IMR-90 (cell line): ENCODE measurements around the gene PARP14. TPM values are rescaled to one million over a fixed set of nuclear protein-coding genes. Genes with fewer than 3 reads are reported as not detected.

ENCODE experiments used
- ATAC-seq: fragments of 200-7000 bp; cut with Tn5 transposase; 2 replicates; pipeline ENCODE4 v1.9.1; 2020; ENCODE audit warnings: low read depth, mild to moderate bottlenecking, moderate library complexity
- Bru-seq: library from RNA; stranded (reverse); fragments of 400-500 nt; gene quantifications from one replicate; lab custom pipeline; 2021; lab: Mats Ljungman, UMichigan
- BruChase-seq, 2 experiments: library from RNA; stranded (reverse); fragments of 400-500 nt; gene quantifications; one replicate each; lab custom pipeline; 2021; lab: Mats Ljungman, UMichigan
- BruUV-seq: library from RNA; stranded (reverse); fragments of 400-500 nt; replicated peaks from 2 replicates; lab custom pipeline; 2021; lab: Mats Ljungman, UMichigan
- CTCF ChIA-PET: fragments of 300-600 bp; formaldehyde crosslinking; extraction: SDS; loops from one replicate; lab custom pipeline; 2021; ENCODE audit warnings: antibody characterized with exemption; lab: Yijun Ruan, JAX
- POLR2A ChIA-PET: fragments of 300-600 bp; sonication (Branson Sonifier 250); formaldehyde crosslinking; loops from one replicate; lab custom pipeline; 2022; ENCODE audit warnings: antibody characterized with exemption; ENCODE audit not compliant: unreplicated experiment; lab: Charles Lee
- DNase-seq: peaks from one replicate; pipeline ENCODE4 v3.0.0; 2013
- H2AFZ ChIP-seq: replicated peaks from 2 replicates; pipeline ENCODE3; 2013; ENCODE audit warnings: low read length, mild to moderate bottlenecking; ENCODE audit not compliant: poor library complexity
- H2AK5ac ChIP-seq: 2 replicates; pipeline ENCODE4 v1.6.1; 2013; ENCODE audit warnings: low read depth, low read length, inconsistent platforms
- H2AK9ac ChIP-seq: replicated peaks from 2 replicates; pipeline ENCODE3; 2013; ENCODE audit warnings: mild to moderate bottlenecking, low read depth, low read length, moderate library complexity; ENCODE audit not compliant: poor library complexity
- H2BK120ac ChIP-seq: 2 replicates; pipeline ENCODE4 v1.6.1; 2013; ENCODE audit warnings: low read depth, low read length, inconsistent platforms
- H2BK15ac ChIP-seq: 3 replicates; pipeline ENCODE4 v1.6.1; 2013; ENCODE audit warnings: low read depth, low read length, inconsistent platforms
- H2BK20ac ChIP-seq: 2 replicates; pipeline ENCODE4 v1.6.1; 2013; ENCODE audit warnings: low read depth, mild to moderate bottlenecking, inconsistent platforms, low read length, moderate library complexity
- H2BK5ac ChIP-seq: 2 replicates; pipeline ENCODE4 v1.6.1; 2013; ENCODE audit warnings: mild to moderate bottlenecking, low read depth, low read length, inconsistent platforms; ENCODE audit not compliant: poor library complexity, severe bottlenecking
- H3K14ac ChIP-seq: replicated peaks from 2 replicates; pipeline ENCODE4 v1.6.1; 2013; ENCODE audit warnings: low read depth, low read length, inconsistent platforms
- H3K18ac ChIP-seq: 2 replicates; pipeline ENCODE4 v1.6.1; 2013; ENCODE audit warnings: low read depth, low read length, control low read depth
- H3K23ac ChIP-seq: 2 replicates; pipeline ENCODE4 v1.6.1; 2013; ENCODE audit warnings: low read depth, low read length, inconsistent platforms
- H3K27ac ChIP-seq: 2 replicates; pipeline ENCODE4 v1.5.1; 2013; ENCODE audit warnings: mild to moderate bottlenecking, control low read depth, low read length; ENCODE audit not compliant: insufficient read depth
- H3K27me3 ChIP-seq: 2 replicates; pipeline ENCODE4 v1.6.1; 2013; ENCODE audit warnings: low read length; ENCODE audit not compliant: control insufficient read depth, insufficient read depth
- H3K36me3 ChIP-seq: 2 replicates; pipeline ENCODE4 v1.6.1; 2013; ENCODE audit warnings: low read length, mixed read lengths; ENCODE audit not compliant: control insufficient read depth, insufficient read depth
- H3K4ac ChIP-seq: 2 replicates; pipeline ENCODE4 v1.6.1; 2013; ENCODE audit warnings: low read depth, low read length, inconsistent platforms
- H3K4me1 ChIP-seq: 2 replicates; pipeline ENCODE4 v1.6.1; 2013; ENCODE audit warnings: low read length, mixed read lengths; ENCODE audit not compliant: control insufficient read depth, insufficient read depth
- H3K4me2 ChIP-seq: 2 replicates; pipeline ENCODE4 v1.6.1; 2013; ENCODE audit warnings: low read depth, mild to moderate bottlenecking, control low read depth, low read length, moderate library complexity
- H3K4me3 ChIP-seq: 2 replicates; pipeline ENCODE4 v1.5.1; 2013; ENCODE audit warnings: low read depth, mild to moderate bottlenecking, control low read depth, low read length, moderate library complexity; ENCODE audit not compliant: insufficient read depth
- H3K56ac ChIP-seq: 2 replicates; pipeline ENCODE4 v1.6.1; 2013; ENCODE audit warnings: low read length, inconsistent platforms; ENCODE audit not compliant: insufficient read depth; ENCODE audit errors: extremely low read depth
- H3K79me1 ChIP-seq, 2 experiments: 2 replicates each; pipeline ENCODE4 v1.6.1; 2013; ENCODE audit warnings: low read length in 2 of 2, inconsistent platforms in 1 of 2, low read depth in 1 of 2
- H3K9ac ChIP-seq: 2 replicates; pipeline ENCODE4 v1.6.1; 2013; ENCODE audit warnings: low read depth, low read length, control low read depth
- H3K9me1 ChIP-seq: 2 replicates; pipeline ENCODE4 v1.6.1; 2013; ENCODE audit warnings: low read length, inconsistent platforms; ENCODE audit not compliant: insufficient read depth
- H3K9me3 ChIP-seq: 2 replicates; pipeline ENCODE4 v1.6.1; 2013; ENCODE audit warnings: low read length; ENCODE audit not compliant: control insufficient read depth, insufficient read depth
- H4K20me1 ChIP-seq: 2 replicates; pipeline ENCODE4 v1.6.1; 2013; ENCODE audit warnings: low read length, inconsistent platforms; ENCODE audit not compliant: insufficient read depth
- H4K5ac ChIP-seq: 2 replicates; pipeline ENCODE4 v1.6.1; 2013; ENCODE audit warnings: mild to moderate bottlenecking, low read depth, low read length, control low read depth
- H4K8ac ChIP-seq, 2 experiments: 2 replicates each; pipeline ENCODE4 v1.6.1; 2013; ENCODE audit warnings: low read depth in 2 of 2, low read length in 2 of 2, control low read depth in 1 of 2, inconsistent platforms in 1 of 2
- H4K91ac ChIP-seq: 2 replicates; pipeline ENCODE4 v1.6.1; 2013; ENCODE audit warnings: low read depth, low read length, inconsistent platforms; ENCODE audit not compliant: insufficient read depth
- BHLHE40 ChIP-seq: fragments of 150-350 bp; IDR thresholded peaks from 2 replicates; pipeline ENCODE4 v1.6.1; 2016; ENCODE audit warnings: mild to moderate bottlenecking, low read depth, low read length
- CEBPB ChIP-seq: IDR thresholded peaks from 2 replicates; pipeline ENCODE4 v1.6.1; 2012; ENCODE audit warnings: low read depth, low read length, improper control_type of control experiment
- CHD1 ChIP-seq: IDR thresholded peaks from 2 replicates; pipeline ENCODE4 v1.6.1; 2012; ENCODE audit warnings: low read depth, low read length, improper control_type of control experiment
- CTCF ChIP-seq: conservative IDR thresholded peaks from 2 replicates; pipeline ENCODE4 v1.5.1; 2012; ENCODE audit warnings: mild to moderate bottlenecking, low read depth, low read length, improper control_type of control experiment
- FOS ChIP-seq: fragments of 150-350 bp; IDR thresholded peaks from 2 replicates; pipeline ENCODE4 v1.6.1; 2016; ENCODE audit warnings: low read depth, low read length
- MXI1 ChIP-seq: IDR thresholded peaks from 2 replicates; pipeline ENCODE4 v1.6.1; 2012; ENCODE audit warnings: low read depth, mild to moderate bottlenecking, low read length, moderate library complexity, borderline replicate concordance
- NFE2L2 ChIP-seq: fragments of 150-350 bp; IDR thresholded peaks from 2 replicates; pipeline ENCODE4 v1.6.1; 2016; ENCODE audit warnings: low read depth, mild to moderate bottlenecking, low read length
- RAD21 ChIP-seq: IDR thresholded peaks from 2 replicates; pipeline ENCODE4 v1.6.1; 2012; ENCODE audit warnings: low read length, improper control_type of control experiment
- SMC3 ChIP-seq: fragments of 150-350 bp; IDR thresholded peaks from 2 replicates; pipeline ENCODE4 v1.6.1; 2016; ENCODE audit warnings: low read depth, mild to moderate bottlenecking, antibody characterized with exemption, low read length, moderate library complexity
- USF2 ChIP-seq: fragments of 150-350 bp; IDR thresholded peaks from 2 replicates; pipeline ENCODE4 v1.6.1; 2017; ENCODE audit warnings: mild to moderate bottlenecking, antibody characterized with exemption, low read length, low read depth
- WGBS, 2 experiments: methylation state at CpG; one replicate each; pipeline versions ENCODE4 v1.1.5 to v1.1.7; 2013; ENCODE audit warnings: missing lambda C conversion rate in 2 of 2; ENCODE audit not compliant: insufficient read length in 1 of 2; ENCODE audit errors: extremely low coverage in 2 of 2; 5-methylcytosine and 5-hydroxymethylcytosine counted together
- dilution Hi-C: fragments of 300-500 bp; cut with HindIII; formaldehyde crosslinking; loops from one replicate; pipeline ENCODE4 v1.14.3; 2018; ENCODE audit warnings: low sequenced_read_pairs; ENCODE audit not compliant: unreplicated experiment
- in situ Hi-C: fragments of 300-500 bp; cut with MboI; formaldehyde crosslinking; loops from 3 replicates; pipeline ENCODE4 v1.14.3; 2019; ENCODE audit warnings: low sequenced_read_pairs, inconsistent platforms, mixed read lengths
- intact Hi-C: fragments of 100-400 bp; cut with micrococcal nuclease; formaldehyde crosslinking; loops from 2 replicates; pipeline ENCODE4 v1.10.0; 2022
- long read RNA-seq: library from polyadenylated mRNA; unstranded; transcript quantifications from one replicate; pipeline ENCODE4 v2.0.0, GENCODE V29; 2021; ENCODE audit not compliant: unreplicated experiment
- polyA plus RNA-seq, 3 experiments: library from polyadenylated mRNA; depleted of rRNA; stranded (reverse); fragments of >200 nt; gene quantifications; 2 replicates each; pipeline ENCODE4 v1.2.3, GENCODE V29; 2012; ENCODE audit warnings: low replicate concordance in 1 of 3
- total RNA-seq: library from RNA; depleted of rRNA; stranded (reverse); fragments of >200 nt; gene quantifications from 2 replicates; pipeline ENCODE4 v1.2.3, GENCODE V29; 2012; rRNA removed

PARP14 gene
- total RNA-seq (23.1 and 28.6 TPM in 2 replicates), polyA plus RNA-seq (2012; rRNA removed) (6.9 and 9.3 TPM in 2 replicates), Bru-seq, nascent RNA (percentile 74 among the genes with signal in this experiment), BruChase-seq, experiment 1, labeled RNA remaining after a 6-hour chase (percentile 83 among the genes with signal in this experiment), BruChase-seq, experiment 2, labeled RNA remaining after a 2-hour chase (percentile 86 among the genes with signal in this experiment)
- polyA plus RNA-seq (2012; cell fraction: cytosol; rRNA removed): 2.6 and 3.1 TPM in 2 replicates
- polyA plus RNA-seq (2012; cell fraction: nucleus; rRNA removed; ENCODE audit: low replicate concordance): 9.3 and 38.5 TPM in 2 replicates
- long read RNA-seq, full-length matches to known transcripts: 4 of 13 reads
- long read RNA-seq, partial matches to known transcripts: 9 of 13 reads
- long read RNA-seq, other reads (novel, unspliced or antisense): 0 of 13 reads

- Histone ChIP-seq H2BK5ac (peak within 1 kb of the TSS; percentile 76), H2AK9ac (peak within 1 kb of the TSS; percentile 56), H3K27ac (peak within 1 kb of the TSS; percentile 99), H3K36me3 (no peaks in the 10 kb centered on the region), H4K8ac (peak within 1 kb of the TSS; percentile 55 to 90), H2AK5ac (peak within 1 kb of the TSS; percentile 14; the same call in 1 of the 2 replicates), H2BK15ac (peak within 1 kb of the TSS; percentile 19; the same call in 1 of the 3 replicates), H3K9ac (peak within 1 kb of the TSS; percentile 99), H3K79me1 (peaks cover 12 to 17% of the 10 kb centered on the region in 2 experiments), H3K18ac (peak within 1 kb of the TSS; percentile 86), H3K23ac (peak within 1 kb of the TSS; percentile 93), H2BK120ac (peak within 1 kb of the TSS; percentile 83), H4K5ac (peak within 1 kb of the TSS; percentile 91), H3K4me2 (peak within 1 kb of the TSS; percentile 84), H2AFZ (peak within 1 kb of the TSS; percentile 93), H3K4me3 (peak within 1 kb of the TSS; percentile 99), H3K27me3 (no peaks in the 10 kb centered on the region), H3K14ac (peak within 1 kb of the TSS; percentile 85), H3K9me1 (peaks cover 4% of the 10 kb centered on the region; the same call in 1 of the 2 replicates), H3K56ac (peak within 1 kb of the TSS; percentile 60; the same call in 1 of the 2 replicates), H3K4me1 (peaks cover 13% of the 10 kb centered on the region), H4K20me1 (no peaks in the 10 kb centered on the region), H3K4ac (peak within 1 kb of the TSS; percentile 62), H3K9me3 (no peaks in the 10 kb centered on the region), H4K91ac (peak within 1 kb of the TSS; percentile 72), H2BK20ac (peak within 1 kb of the TSS; percentile 38)
- ChIA-PET CTCF (interaction anchor here (0.6 to 2.3 kb wide), 3 partner anchors 16 to 121 kb away, joined by 3 to 34 read pairs (median 3); no protein-coding TSS in a partner anchor), POLR2A (no interaction called here)
- BruUV-seq: no TSS peak
- dilution Hi-C loops (no loop called here), in situ Hi-C loops (no loop called here), intact Hi-C loops (loop anchor here (5.0 to 10.0 kb wide), 2 partner anchors 114 to 347 kb away; partner anchors contain the start of genes HSPBAP1, SEMA5B and SLC49A4)
- WGBS, 2 experiments: 3% methylated on average over 21 of the region's 63 CpGs; no CpG with 5 or more reads in 1 of the 2 experiments
- ATAC-seq (peak; percentile 80), DNase-seq (peak; percentile 68)
- TF ChIP-seq FOS: no peak
- TF ChIP-seq CEBPB: no peak
- TF ChIP-seq NFE2L2: peak; percentile 23; the same call in 1 of the 2 replicates
- no peak for TF ChIP-seq MXI1
- peak; percentile 10; the same call in 1 of the 2 replicates for TF ChIP-seq CTCF
- no peak for TF ChIP-seq RAD21
- no peak for TF ChIP-seq BHLHE40
- no peak for TF ChIP-seq USF2
- TF ChIP-seq SMC3: no peak
- no peak for TF ChIP-seq CHD1
Measured at GRCh38 chr3:122680475-122681283, at the start of gene PARP14. Gene PARP14 (plus strand): TSS chr3:122680839. CDS start chr3:122680884, 45 bp downstream.
